Mammary epithelial cell (primary cell): ENCODE data around the gene PRR19.

ENCODE experiments used
- EZH2 ChIP-seq: IDR thresholded peaks from 2 replicates; pipeline ENCODE4 v1.6.1; 2012; ENCODE audit warnings: low read length, inconsistent platforms, borderline replicate concordance
- TF ChIP-seq, protein P1 (sequence below), 2 donors: IDR thresholded peaks in 1 of 2; conservative IDR thresholded peaks in 1 of 2; 2 replicates each; pipeline ENCODE4 v1.5.1; 2011 to 2012; ENCODE audit warnings: inconsistent platforms in 2 of 2, low read length in 2 of 2, mild to moderate bottlenecking in 2 of 2, control low read depth in 1 of 2, low read depth in 1 of 2; ENCODE audit not compliant: insufficient read depth in 1 of 2; ENCODE audit errors: extremely low read depth in 1 of 2

DNA sequence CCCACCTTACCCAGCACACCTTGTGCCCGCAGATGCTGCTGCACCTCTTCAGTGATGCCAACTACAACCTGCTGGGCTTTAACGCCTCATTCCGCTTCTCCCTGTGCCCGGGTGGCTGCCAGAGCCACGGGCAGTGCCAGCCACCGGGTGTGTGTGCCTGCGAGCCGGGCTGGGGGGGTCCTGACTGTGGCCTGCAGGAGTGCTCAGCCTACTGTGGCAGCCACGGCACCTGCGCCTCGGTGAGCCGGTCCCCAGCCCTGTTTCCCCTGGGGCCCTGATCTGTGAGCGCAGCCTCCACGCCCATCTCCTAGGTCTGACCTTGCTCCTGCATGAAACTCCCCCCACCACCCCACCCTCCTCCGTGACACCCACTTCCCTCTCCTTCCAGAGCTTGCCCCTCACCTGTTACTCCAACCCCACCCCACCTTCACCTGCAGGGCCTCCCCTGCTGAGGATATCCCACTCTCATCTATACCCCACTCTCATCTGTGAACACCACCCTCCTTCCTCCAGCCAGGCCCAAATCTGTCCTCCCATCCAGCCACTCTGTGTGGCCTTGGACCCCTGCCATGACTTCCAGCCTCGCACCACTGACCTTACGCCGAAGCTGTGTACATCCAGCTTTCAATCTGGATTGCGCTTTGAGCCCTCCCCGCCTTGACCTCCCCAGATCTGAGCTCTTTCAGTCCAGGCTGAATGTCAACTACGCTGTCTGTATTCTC is 32.2 kb downstream of the PRR19 start:
- TF ChIP-seq, protein P1, sequence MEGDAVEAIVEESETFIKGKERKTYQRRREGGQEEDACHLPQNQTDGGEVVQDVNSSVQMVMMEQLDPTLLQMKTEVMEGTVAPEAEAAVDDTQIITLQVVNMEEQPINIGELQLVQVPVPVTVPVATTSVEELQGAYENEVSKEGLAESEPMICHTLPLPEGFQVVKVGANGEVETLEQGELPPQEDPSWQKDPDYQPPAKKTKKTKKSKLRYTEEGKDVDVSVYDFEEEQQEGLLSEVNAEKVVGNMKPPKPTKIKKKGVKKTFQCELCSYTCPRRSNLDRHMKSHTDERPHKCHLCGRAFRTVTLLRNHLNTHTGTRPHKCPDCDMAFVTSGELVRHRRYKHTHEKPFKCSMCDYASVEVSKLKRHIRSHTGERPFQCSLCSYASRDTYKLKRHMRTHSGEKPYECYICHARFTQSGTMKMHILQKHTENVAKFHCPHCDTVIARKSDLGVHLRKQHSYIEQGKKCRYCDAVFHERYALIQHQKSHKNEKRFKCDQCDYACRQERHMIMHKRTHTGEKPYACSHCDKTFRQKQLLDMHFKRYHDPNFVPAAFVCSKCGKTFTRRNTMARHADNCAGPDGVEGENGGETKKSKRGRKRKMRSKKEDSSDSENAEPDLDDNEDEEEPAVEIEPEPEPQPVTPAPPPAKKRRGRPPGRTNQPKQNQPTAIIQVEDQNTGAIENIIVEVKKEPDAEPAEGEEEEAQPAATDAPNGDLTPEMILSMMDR (conservative IDR thresholded peaks at IDR 0.05 in 1 of 2, IDR thresholded peaks at IDR 0.05 in 1 of 2; ENCODE audit: extremely low read depth in 1 of 2, insufficient read depth in 1 of 2, low read depth in 1 of 2, low read length in 2 of 2) = no peak
- TF ChIP-seq EZH2 = no peak
